Esophagus squamous epithelium (tissue), 5 donors: ENCODE results near the gene SSTR3. TPM values are rescaled to one million over a fixed set of nuclear protein-coding genes. Genes with fewer than 3 reads are reported as not detected.
"Not testable (repeated sequence)": the region's sequence is repeated elsewhere in the genome, so short reads cannot be mapped to it uniquely, and the experiment has no call there.

Experiments
- DNase-seq: peaks from one replicate; lab custom pipeline; 2025; lab: John Stamatoyannopoulos, UW
- H3K27ac ChIP-seq, 4 donors: fragments of 200-600 bp; sonication (generic); one replicate each; pipeline ENCODE4 v1.5.1; 2016 to 2019; ENCODE audit warnings: mild to moderate bottlenecking in 1 of 4
- H3K27me3 ChIP-seq, 4 donors: fragments of 200-600 bp; sonication (generic); 1 replicate in 3 of 4; 2 replicates in 1 of 4; pipeline versions ENCODE4 v1.5.1 to v1.6.0; 2017 to 2021; ENCODE audit warnings: antibody characterized with exemption in 1 of 4
- H3K36me3 ChIP-seq, 3 donors: fragments of 200-600 bp; sonication (generic); one replicate each; pipeline ENCODE4 v1.5.1; 2016 to 2019
- H3K4me1 ChIP-seq, 3 donors: fragments of 200-600 bp; sonication (generic); one replicate each; pipeline ENCODE4 v1.5.1; 2017 to 2019
- H3K4me3 ChIP-seq, 4 donors: fragments of 200-600 bp; sonication (generic); 1 replicate in 3 of 4; 2 replicates in 1 of 4; pipeline ENCODE4 v1.5.1; 2016 to 2019; ENCODE audit warnings: mild to moderate bottlenecking in 2 of 4, moderate library complexity in 1 of 4
- H3K9me3 ChIP-seq, 3 donors: fragments of 200-600 bp; sonication (generic); one replicate each; pipeline ENCODE4 v1.5.1; 2016 to 2019
- POLR2A ChIP-seq, 4 donors: fragments of 450-650 bp; IDR thresholded peaks; one replicate each; pipeline ENCODE4 v1.6.1; 2017; ENCODE audit warnings: antibody characterized with exemption in 4 of 4, mild to moderate bottlenecking in 4 of 4, moderate library complexity in 3 of 4
- WGBS, 2 donors: methylation state at CpG; one replicate each; pipeline ENCODE4 v1.1.5; 2018; 5-methylcytosine and 5-hydroxymethylcytosine counted together
- intact Hi-C: fragments of 100-400 bp; cut with DNase I; formaldehyde crosslinking; loops from one replicate; pipeline ENCODE4 v1.15.0; 2022
- total RNA-seq, 4 donors: library from RNA; depleted of rRNA; stranded (reverse); fragments of >200 nt; gene quantifications; one replicate each; pipeline ENCODE4 v1.1.0, GENCODE V29; 2016
- TF ChIP-seq, protein P1 (sequence below), 6 experiments: fragments of 450-650 bp in 4 of 6; fragments of 200-600 bp in 2 of 6; sonication (generic) in 2 of 6; IDR thresholded peaks; one replicate each; pipeline ENCODE4 v1.5.1; 2016 to 2019; ENCODE audit warnings: antibody characterized with exemption in 6 of 6, mild to moderate bottlenecking in 4 of 6, moderate library complexity in 4 of 6
- donor health status: DM: yes; HTN: yes; CAD: no.

SSTR3 gene
- total RNA-seq, 4 donors from 2014 or later, result not detected

DNA sequence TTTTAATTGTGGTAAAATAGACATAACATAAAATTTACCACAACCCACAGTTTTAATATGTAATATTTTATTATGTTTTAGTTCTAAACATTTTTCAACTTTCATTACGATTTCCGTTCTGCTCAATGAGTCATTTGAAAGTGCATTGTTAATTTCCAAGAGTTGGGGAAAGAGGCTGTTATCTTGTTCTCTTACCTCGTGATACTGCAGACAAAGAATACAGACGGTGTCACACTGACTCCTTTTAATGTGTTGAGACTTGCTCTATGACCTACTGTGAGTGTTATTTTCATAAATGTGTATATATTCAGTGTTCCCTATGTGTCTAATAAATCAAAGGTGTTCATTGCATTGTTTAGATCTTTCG lies 42.6 kb upstream of the SSTR3 start:
- Histone ChIP-seq H3K27ac (no peak overlapping the region), H3K4me3 (no peak overlapping the region), H3K36me3 (no peaks in the 10 kb centered on the region), H3K9me3 (no peaks in the 10 kb centered on the region), H3K27me3 (peaks cover 0 to 80% (median 0%) of the 10 kb centered on the region in 4 donors), H3K4me1 (peaks cover 0 to 7% (median 0%) of the 10 kb centered on the region in 3 donors)
- intact Hi-C loops, result no loop called here
- 30 to 35% methylated on average over 5 of the region's 5 CpGs for WGBS, 2 donors
- DNase-seq, result no peak
- TF ChIP-seq POLR2A (IDR thresholded peaks at IDR 0.05), result no peak
- TF ChIP-seq, protein P1, sequence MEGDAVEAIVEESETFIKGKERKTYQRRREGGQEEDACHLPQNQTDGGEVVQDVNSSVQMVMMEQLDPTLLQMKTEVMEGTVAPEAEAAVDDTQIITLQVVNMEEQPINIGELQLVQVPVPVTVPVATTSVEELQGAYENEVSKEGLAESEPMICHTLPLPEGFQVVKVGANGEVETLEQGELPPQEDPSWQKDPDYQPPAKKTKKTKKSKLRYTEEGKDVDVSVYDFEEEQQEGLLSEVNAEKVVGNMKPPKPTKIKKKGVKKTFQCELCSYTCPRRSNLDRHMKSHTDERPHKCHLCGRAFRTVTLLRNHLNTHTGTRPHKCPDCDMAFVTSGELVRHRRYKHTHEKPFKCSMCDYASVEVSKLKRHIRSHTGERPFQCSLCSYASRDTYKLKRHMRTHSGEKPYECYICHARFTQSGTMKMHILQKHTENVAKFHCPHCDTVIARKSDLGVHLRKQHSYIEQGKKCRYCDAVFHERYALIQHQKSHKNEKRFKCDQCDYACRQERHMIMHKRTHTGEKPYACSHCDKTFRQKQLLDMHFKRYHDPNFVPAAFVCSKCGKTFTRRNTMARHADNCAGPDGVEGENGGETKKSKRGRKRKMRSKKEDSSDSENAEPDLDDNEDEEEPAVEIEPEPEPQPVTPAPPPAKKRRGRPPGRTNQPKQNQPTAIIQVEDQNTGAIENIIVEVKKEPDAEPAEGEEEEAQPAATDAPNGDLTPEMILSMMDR (IDR thresholded peaks at IDR 0.05), result no peak

DNA sequence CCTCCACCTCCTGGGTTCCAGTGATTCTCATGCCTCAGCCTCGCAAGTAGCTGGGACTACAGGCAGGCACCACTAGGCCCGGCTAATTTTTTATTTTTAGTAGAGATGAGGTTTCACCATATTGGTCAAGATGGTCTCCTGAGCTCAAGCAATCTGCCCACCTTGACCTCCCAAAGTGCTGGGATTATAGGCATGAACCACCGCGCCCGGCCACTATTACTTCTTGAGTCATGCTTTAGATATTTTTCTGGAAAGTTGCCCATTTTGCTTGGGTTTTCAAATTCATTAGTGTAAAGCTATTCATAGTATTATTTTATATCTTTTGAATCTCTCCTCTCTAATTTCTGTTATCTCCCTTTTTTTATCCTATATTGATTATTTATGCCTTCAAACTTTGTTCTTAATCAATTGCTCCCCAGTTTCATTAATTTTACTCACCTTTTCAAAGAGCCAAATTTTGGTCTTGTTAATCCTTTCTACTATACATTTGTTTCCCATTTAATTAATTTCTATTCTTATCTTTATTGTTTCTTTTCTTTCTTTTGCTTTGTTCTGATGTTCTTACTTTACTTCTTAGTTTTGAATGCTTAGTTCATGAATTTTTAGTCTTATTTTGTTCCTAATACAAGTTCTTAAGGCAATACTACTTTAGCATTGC lies 42.1 kb upstream of the SSTR3 start:
- no peak for DNase-seq
- intact Hi-C loops, result no loop called here
- H3K36me3 ChIP-seq, result no peaks in the 10 kb centered on the region
- H3K4me1 ChIP-seq, result peaks cover 0 to 3% (median 0%) of the 10 kb centered on the region in 3 donors
- H3K27me3 ChIP-seq, result peaks cover 0 to 79% (median 0%) of the 10 kb centered on the region in 4 donors
- no peak overlapping the region for H3K4me3 ChIP-seq
- no peaks in the 10 kb centered on the region for H3K9me3 ChIP-seq
- TF ChIP-seq POLR2A (IDR thresholded peaks at IDR 0.05), result no peak
- TF ChIP-seq, protein P1 (IDR thresholded peaks at IDR 0.05), result no peak
- H3K27ac ChIP-seq, result no peak overlapping the region
- WGBS, 2 donors, result 51 to 65% methylated on average over 5 of the region's 5 CpGs

DNA sequence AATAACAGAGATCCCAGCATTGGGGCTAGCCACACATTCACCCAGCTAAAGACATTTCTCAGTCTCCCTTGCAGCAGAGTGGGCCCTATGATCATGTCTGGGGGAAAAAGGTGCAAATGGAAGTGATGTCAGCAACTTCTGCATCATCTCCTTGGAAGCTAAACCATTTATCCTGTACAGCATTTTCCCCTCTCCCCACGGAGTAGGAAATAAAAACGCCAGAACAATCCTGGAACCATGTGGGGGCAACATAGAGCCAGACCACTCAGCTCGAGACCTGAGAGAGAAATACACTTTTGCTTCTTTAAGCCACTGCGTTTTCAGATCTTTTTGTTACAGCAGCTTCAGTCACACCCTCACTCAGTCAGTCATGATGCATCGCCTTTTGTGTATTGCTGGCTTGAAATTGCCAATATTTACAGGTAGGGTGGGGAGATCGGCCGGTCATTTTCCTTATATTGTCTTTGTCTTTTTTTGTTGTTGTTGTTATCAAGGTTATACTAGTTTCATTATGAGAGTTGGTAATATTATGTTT lies 40.9 kb upstream of the SSTR3 start:
- Histone ChIP-seq H3K9me3 (no peaks in the 10 kb centered on the region), H3K36me3 (no peaks in the 10 kb centered on the region), H3K4me1 (no peaks in the 10 kb centered on the region), H3K4me3 (no peak overlapping the region), H3K27ac (no peak overlapping the region), H3K27me3 (peaks cover 0 to 68% (median 0%) of the 10 kb centered on the region in 4 donors)
- no peak for DNase-seq
- intact Hi-C loops, result no loop called here
- WGBS, 2 donors, result 45 to 49% methylated on average over 7 of the region's 7 CpGs
- no peak for TF ChIP-seq POLR2A (IDR thresholded peaks at IDR 0.05)
- TF ChIP-seq, protein P1 (IDR thresholded peaks at IDR 0.05), result no peak

DNA sequence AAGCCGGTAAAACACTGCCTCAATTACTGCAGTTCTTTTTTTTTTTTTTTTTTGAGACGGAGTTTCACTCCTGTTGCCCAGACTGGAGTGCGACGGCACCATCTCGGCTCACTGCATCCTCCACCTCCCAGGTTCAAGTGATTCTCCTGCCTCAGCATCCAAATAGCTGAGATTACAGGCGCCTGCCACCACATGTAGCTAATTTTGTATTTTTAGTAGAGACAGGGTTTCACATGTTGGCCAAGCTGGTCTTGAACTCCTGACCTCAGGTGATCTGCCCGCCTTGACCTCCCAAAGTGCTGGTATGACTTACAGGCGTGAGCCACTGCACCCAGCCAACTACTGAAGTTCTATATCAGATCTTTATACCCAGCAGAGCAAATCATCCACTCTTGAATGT lies 39.6 kb upstream of the SSTR3 start:
- 82 to 90% methylated on average over 7 to 8 of the region's 8 CpGs for WGBS, 2 donors
- H3K4me3 ChIP-seq, DNase-seq, H3K4me1 ChIP-seq, H3K36me3 ChIP-seq, H3K27ac ChIP-seq, intact Hi-C loops, H3K9me3 ChIP-seq: not testable (repeated sequence)
- H3K27me3 ChIP-seq, result peaks cover 0 to 58% (median 0%) of the 10 kb centered on the region in 4 donors

DNA sequence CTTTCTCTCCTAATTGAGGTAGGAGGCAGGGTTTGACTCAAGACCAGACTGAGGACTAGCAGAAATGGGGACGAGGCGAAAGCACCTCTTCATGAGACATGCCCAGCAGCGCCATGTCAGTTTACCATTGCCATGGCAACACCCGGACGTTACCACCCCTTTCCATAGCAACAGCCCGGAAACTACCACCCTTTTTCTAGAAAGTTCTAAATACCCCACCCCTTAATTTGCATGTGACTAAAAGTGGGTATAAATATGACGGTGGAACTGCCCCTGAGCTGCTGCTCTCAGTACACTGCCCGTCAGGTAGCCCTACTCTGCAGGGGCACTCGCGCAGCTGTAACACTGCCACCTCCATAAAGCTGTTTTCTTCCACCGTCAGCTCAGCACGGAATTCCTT lies 37.7 kb upstream of the SSTR3 start:
- WGBS, 2 donors, result 69 to 70% methylated on average over 10 to 11 of the region's 12 CpGs
- Histone ChIP-seq H3K27me3 (peaks cover 0 to 48% (median 0%) of the 10 kb centered on the region in 4 donors), H3K36me3 (no peaks in the 10 kb centered on the region), H3K4me1 (peaks cover 0 to 2% (median 0%) of the 10 kb centered on the region in 3 donors), H3K9me3 (no peaks in the 10 kb centered on the region), H3K4me3 (no peak overlapping the region), H3K27ac (no peak overlapping the region)
- intact Hi-C loops, result no loop called here
- no peak for TF ChIP-seq POLR2A (IDR thresholded peaks at IDR 0.05)
- TF ChIP-seq, protein P1 (IDR thresholded peaks at IDR 0.05), result no peak
- no peak for DNase-seq
